Spleen (tissue), 11 donors: Measurements from ENCODE around the gene BLOC1S1. TPM values are rescaled to one million over a fixed set of nuclear protein-coding genes. Genes with fewer than 3 reads are reported as not detected.

Experiments used
- DNase-seq: peaks from one replicate; pipeline ENCODE4 v3.0.0-alpha.2; 2020
- H3K27ac ChIP-seq, 8 donors: fragments of 200-600 bp; sonication (generic) in 7 of 8; 1 replicate in 4 of 8; 2 replicates in 4 of 8; pipeline versions ENCODE4 v1.5.0 to v1.8.0; 2016 to 2021; ENCODE audit warnings: inconsistent platforms in 4 of 8, mild to moderate bottlenecking in 4 of 8, moderate library complexity in 1 of 8
- H3K27me3 ChIP-seq, 7 donors: fragments of 200-600 bp; sonication (generic) in 6 of 7; replicated peaks in 1 of 7; 1 replicate in 4 of 7; 2 replicates in 3 of 7; pipeline versions ENCODE4 v1.5.0 to v1.8.0; 2016 to 2021; ENCODE audit warnings: inconsistent platforms in 3 of 7, mild to moderate bottlenecking in 1 of 7
- H3K36me3 ChIP-seq, 6 donors: fragments of 200-600 bp; sonication (generic) in 5 of 6; 1 replicate in 4 of 6; 2 replicates in 2 of 6; pipeline versions ENCODE4 v1.5.0 to v1.8.0; 2016 to 2021; ENCODE audit warnings: inconsistent platforms in 2 of 6
- H3K4me1 ChIP-seq, 6 donors: fragments of 200-600 bp; sonication (generic) in 5 of 6; 1 replicate in 3 of 6; 2 replicates in 3 of 6; pipeline versions ENCODE4 v1.5.0 to v1.8.0; 2016 to 2021; ENCODE audit warnings: inconsistent platforms in 3 of 6
- H3K4me3 ChIP-seq, 8 donors: fragments of 200-600 bp; sonication (generic) in 7 of 8; 1 replicate in 4 of 8; 2 replicates in 4 of 8; pipeline versions ENCODE4 v1.5.0 to v1.8.0; 2016 to 2021; ENCODE audit warnings: inconsistent platforms in 4 of 8, mild to moderate bottlenecking in 4 of 8, moderate library complexity in 2 of 8
- H3K9me3 ChIP-seq, 8 donors: fragments of 200-600 bp; sonication (generic) in 7 of 8; 1 replicate in 4 of 8; 2 replicates in 4 of 8; pipeline versions ENCODE4 v1.5.0 to v1.8.0; 2016 to 2021; ENCODE audit warnings: inconsistent platforms in 4 of 8
- CTCF ChIP-seq, 11 experiments: fragments of 200-600 bp in 7 of 11; fragments of 450-650 bp in 4 of 11; sonication (generic) in 4 of 11; IDR thresholded peaks in 8 of 11; conservative IDR thresholded peaks in 3 of 11; 1 replicate in 7 of 11; 2 replicates in 4 of 11; pipeline versions ENCODE4 v1.4.0 to v1.8.0; 2016 to 2021; ENCODE audit warnings: antibody characterized with exemption in 11 of 11, inconsistent platforms in 4 of 11, mild to moderate bottlenecking in 1 of 11
- POLR2A ChIP-seq, 3 donors: fragments of 450-650 bp; IDR thresholded peaks; one replicate each; pipeline ENCODE4 v1.5.1; 2017; ENCODE audit warnings: antibody characterized with exemption in 3 of 3, mild to moderate bottlenecking in 1 of 3
- POLR2AphosphoS5 ChIP-seq, 3 donors: sonication (generic); formaldehyde crosslinking; IDR thresholded peaks; one replicate each; pipeline ENCODE4 v1.5.1; 2017; ENCODE audit warnings: antibody characterized with exemption in 3 of 3
- WGBS, 5 donors: extraction: QIAGEN DNeasy Blood & Tissue Kit in 3 of 5; methylation state at CpG; one replicate each; pipeline versions ENCODE4 v1.1.5 to v1.1.7; 2013 to 2018; 5-methylcytosine and 5-hydroxymethylcytosine counted together
- intact Hi-C: fragments of 100-400 bp; cut with DNase I; formaldehyde crosslinking; loops from one replicate; pipeline ENCODE4 v1.15.0; 2023; ENCODE audit warnings: low total_unique reads
- polyA plus RNA-seq, 3 donors: library from polyadenylated mRNA; stranded (reverse); fragments of 200-250 nt; gene quantifications; one replicate each; pipeline ENCODE4 v1.2.1, GENCODE V29; 2013
- total RNA-seq, 7 donors: library from RNA; depleted of rRNA in 3 of 7; stranded (reverse); fragments of >200 nt in 3 of 7; fragmentation: NEBNext Ultra II Directional in 4 of 7; extraction: Animal tissue kit (Norgen Biotek cat#: 25700) in 4 of 7; gene quantifications; one replicate each; pipeline versions ENCODE4 v1.1.0 to v1.2.1, GENCODE V29; 2016 to 2021
- donor health status: healthy with polysubstance abuse.
- donor health status: DM: no; HTN: no; CAD: no; lungs with moderate emphysema.
- donor health status: DM: no; HTN: no; CAD: no.
- donor health status: Bipolar disorder and iron deficiency.
- donor health status: healthy.
- donor health status: DM: no; HTN: no; CAD: no.
- donor health status: DM: yes; HTN: yes; CAD: no.

BLOC1S1 gene
- total and polyA plus RNA-seq, 10 donors = 113 to 304 (median 212) TPM

- peak overlapping the region in 6 of 8 donors; percentile 1 to 73 (median 55) for H3K27ac ChIP-seq
- H3K4me3 ChIP-seq = no peak overlapping the region
- H3K27me3 ChIP-seq = no peaks in the 10 kb centered on the region
- WGBS, 5 donors = 43 to 85% (median 69%) methylated on average over 7 to 9 of the region's 9 CpGs
- peak; percentile 76 for DNase-seq
- no peaks in the 10 kb centered on the region for H3K9me3 ChIP-seq
- peaks cover 0 to 84% (median 36%) of the 10 kb centered on the region in 6 donors for H3K36me3 ChIP-seq
- H3K4me1 ChIP-seq = peaks cover 40 to 96% (median 72%) of the 10 kb centered on the region in 6 donors
- TF ChIP-seq POLR2AphosphoS5 (IDR thresholded peaks at IDR 0.05) (peak in 1 of 3 donors; percentile 71), CTCF (IDR thresholded peaks at IDR 0.05 in 8 of 11, conservative IDR thresholded peaks at IDR 0.05 in 3 of 11) (peak in 7 of 11 experiments; percentile 24 to 60 (median 41)), POLR2A (IDR thresholded peaks at IDR 0.05) (no peak)
- intact Hi-C loops = no loop called here
Observed at GRCh38 chr12:55720894-55721444, 5.1 kb downstream of the BLOC1S1 start.

- Histone ChIP-seq H3K36me3 (peaks cover 0 to 92% (median 43%) of the 10 kb centered on the region in 6 donors), H3K27ac (peak overlapping the region in 5 of 8 donors; percentile 1 to 73 (median 59))
Observed at GRCh38 chr12:55721601-55722213, 5.9 kb downstream of the BLOC1S1 start.

GRCh38 chr12:55722948-55723347, 7.1 kb downstream of the BLOC1S1 start:
- WGBS, 5 donors = 93 to 96% (median 94%) methylated on average over 8 of the region's 8 CpGs
- H3K4me1 ChIP-seq = peaks cover 36 to 99% (median 74%) of the 10 kb centered on the region in 6 donors
- no peak overlapping the region for H3K4me3 ChIP-seq
- TF ChIP-seq POLR2AphosphoS5 (IDR thresholded peaks at IDR 0.05) (peak; percentile 43 to 47 (median 46)), CTCF (IDR thresholded peaks at IDR 0.05 in 8 of 11, conservative IDR thresholded peaks at IDR 0.05 in 3 of 11) (no peak), POLR2A (IDR thresholded peaks at IDR 0.05) (no peak)
- H3K27ac ChIP-seq = peak overlapping the region in 1 of 8 donors; percentile 35
- H3K9me3 ChIP-seq = no peaks in the 10 kb centered on the region
- no peaks in the 10 kb centered on the region for H3K27me3 ChIP-seq
- intact Hi-C loops = no loop called here
- no peak for DNase-seq
- peaks cover 0 to 97% (median 47%) of the 10 kb centered on the region in 6 donors for H3K36me3 ChIP-seq

More at GRCh38 chr12:55721601-55722213, 5.9 kb downstream of the BLOC1S1 start:
- 80 to 88% (median 82%) methylated on average over 12 to 14 of the region's 14 CpGs for WGBS, 5 donors
- H3K9me3 ChIP-seq = no peaks in the 10 kb centered on the region
- intact Hi-C loops = no loop called here
- no peak for TF ChIP-seq CTCF (IDR thresholded peaks at IDR 0.05 in 8 of 11, conservative IDR thresholded peaks at IDR 0.05 in 3 of 11)
- TF ChIP-seq POLR2AphosphoS5 (IDR thresholded peaks at IDR 0.05) = peak in 1 of 3 donors; percentile 46
- no peak for TF ChIP-seq POLR2A (IDR thresholded peaks at IDR 0.05)
- H3K4me1 ChIP-seq = peaks cover 39 to 99% (median 74%) of the 10 kb centered on the region in 6 donors
- H3K27me3 ChIP-seq = no peaks in the 10 kb centered on the region
- peak; percentile 74 for DNase-seq
- H3K4me3 ChIP-seq = no peak overlapping the region
